NB4 (cell line): Measurements from ENCODE around the gene SLC22A31.

Experiments used
- CTCF ChIP-seq: IDR thresholded peaks from one replicate; pipeline ENCODE4 v1.5.1; 2012; ENCODE audit warnings: low read depth, low read length
- POLR2A ChIP-seq: IDR thresholded peaks from 2 replicates; pipeline ENCODE4 v1.6.1; 2011; ENCODE audit warnings: mild to moderate bottlenecking; ENCODE audit not compliant: insufficient read length; ENCODE audit errors: extremely low read depth

GRCh38 chr16:89164436-89164835 lies 35.9 kb downstream of the SLC22A31 start:
- TF ChIP-seq POLR2A (no peak), CTCF (no peak)
